ENCODE data around the gene TESK1. TPM values are rescaled to one million over a fixed set of nuclear protein-coding genes. Genes with fewer than 3 reads are reported as not detected.

Gene TESK1
- total and polyA plus RNA-seq, 2 of the 8 experiments (the other 6 are each of a cell fraction or from before 2014, with no cell fraction given): 13.5 to 13.9 TPM

GRCh38 chr9:35646533-35647265, 41.6 kb downstream of the TESK1 start:
- Histone ChIP-seq H3K79me1 (ENCODE audit: low read depth, low read length) (no peaks in the 10 kb centered on the region), H3K4me3 (ENCODE audit: extremely low read depth in 1 of 4, insufficient read depth in 2 of 4, low read depth in 3 of 4, low read length in 4 of 4) (peak overlapping the region; percentile 56 to 79 (median 60)), H3K18ac (ENCODE audit: extremely low read depth, low read length) (peak overlapping the region; percentile 81), H4K5ac (ENCODE audit: insufficient read length, low read depth, low read length) (peak overlapping the region; percentile 61), H2BK15ac (ENCODE audit: low read length) (no peak overlapping the region), H2BK12ac (ENCODE audit: low read depth, low read length) (no peak overlapping the region), H3K23me2 (ENCODE audit: low read depth, low read length) (peaks cover 10% of the 10 kb centered on the region; the same call in 1 of the 2 replicates), H4K8ac (ENCODE audit: extremely low read depth, insufficient read depth, low read length) (no peak overlapping the region), H3K27me3 (replicated peaks in 1 of 4; ENCODE audit: control insufficient read depth in 3 of 4, extremely low read depth in 1 of 4, insufficient read depth in 3 of 4, low read length in 3 of 4) (no peaks in the 10 kb centered on the region), H3K14ac (ENCODE audit: insufficient read length) (no peak overlapping the region), H3K23ac (ENCODE audit: insufficient read length) (no peak overlapping the region), H3K56ac (replicated peaks; ENCODE audit: insufficient read length, low read depth, low read length) (no peak overlapping the region), H2AFZ (ENCODE audit: low read length) (no peak overlapping the region; the same call in 1 of the 2 replicates), H3K4me2 (ENCODE audit: insufficient read depth in 1 of 2, low read depth in 2 of 2, low read length in 2 of 2) (peak overlapping the region; percentile 72 to 82), H2BK20ac (ENCODE audit: low read length) (no peak overlapping the region), H3K9ac (replicated peaks in 1 of 4; ENCODE audit: extremely low read depth in 1 of 4, low read depth in 3 of 4, low read length in 3 of 4) (peak overlapping the region in 2 of 4 experiments; percentile 43 to 58; a peak in 1 of 7 replicates), H4K91ac (replicated peaks; ENCODE audit: insufficient read length, low read length) (no peak overlapping the region), H3K4me1 (replicated peaks in 1 of 4; ENCODE audit: control insufficient read depth in 3 of 4, insufficient read depth in 4 of 4, low read length in 3 of 4) (peaks cover 0 to 17% (median 12%) of the 10 kb centered on the region in 4 experiments; a peak in 5 of 7 replicates), H2AK5ac (ENCODE audit: low read depth, low read length) (no peak overlapping the region), H3K27ac (ENCODE audit: low read depth, low read length) (no peak overlapping the region), H3K4ac (replicated peaks; ENCODE audit: insufficient read length, low read depth, low read length) (no peak overlapping the region), H2BK120ac (replicated peaks; ENCODE audit: low read depth, low read length) (no peak overlapping the region), H3K36me3 (ENCODE audit: control insufficient read depth in 2 of 4, insufficient read depth in 4 of 4, low read length in 3 of 4) (no peaks in the 10 kb centered on the region; a peak in 2 of 8 replicates), H3K79me2 (ENCODE audit: control insufficient read depth in 1 of 2, insufficient read depth in 2 of 2, low read length in 2 of 2) (no peaks in the 10 kb centered on the region), H3K9me3 (ENCODE audit: insufficient read depth in 2 of 2, low read depth in 1 of 2, low read length in 1 of 2) (no peaks in the 10 kb centered on the region), H4K20me1 (replicated peaks in 1 of 2; ENCODE audit: control insufficient read depth in 1 of 2, insufficient read depth in 2 of 2, low read length in 2 of 2) (no peaks in the 10 kb centered on the region), H2BK5ac (ENCODE audit: low read depth, low read length) (peak overlapping the region; percentile 88; the same call in 1 of the 2 replicates)
- DNase-seq (ENCODE audit: low read depth in 1 of 2, low spot score in 2 of 2) (peak in 1 of 2 experiments; percentile 98), FAIRE-seq (no peak)
- CTCF ChIA-PET (ENCODE audit: partially characterized antibody): interaction anchor here (0.6 to 8.1 kb wide), 39 partner anchors 11 to 1491 kb away, joined by 3 to 149 read pairs (median 4); partner anchors contain the start of genes ARHGEF39, CCDC107, CD72 and RMRP
- POLR2A ChIA-PET (ENCODE audit: partially characterized antibody): interaction anchor here (0.5 to 6.2 kb wide), 14 partner anchors 10 to 85 kb away, joined by 3 to 53 read pairs (median 4); partner anchors contain the start of genes ARHGEF39, CCDC107, CREB3 and RMRP
- 2% methylated on average over 49 of the region's 58 CpGs; no CpG with 5 or more reads in 1 of the 2 experiments for WGBS, 2 experiments (ENCODE audit: extremely low coverage in 1 of 2, insufficient coverage in 1 of 2, insufficient read length in 1 of 2, insufficient replicate concordance in 2 of 2, low coverage in 1 of 2, low lambda C conversion rate in 2 of 2, missing lambda C conversion rate in 1 of 2)
- TF ChIP-seq CBX5 (IDR thresholded peaks at IDR 0.05; ENCODE audit: low read depth, low read length): no peak
- 0 out of 2 replicates have a peak, but pooled peaks have one; percentile 30 for TF ChIP-seq BACH1 (IDR thresholded peaks at IDR 0.05; ENCODE audit: low read length)
- no peak for TF ChIP-seq SP1 (IDR thresholded peaks at IDR 0.05; ENCODE audit: low read depth, low read length)
- no peak for TF ChIP-seq KDM1A (IDR thresholded peaks at IDR 0.05; ENCODE audit: borderline replicate concordance, low read length)
- TF ChIP-seq FOSL1 (IDR thresholded peaks at IDR 0.05; ENCODE audit: insufficient read depth, low read depth, low read length): no peak
- TF ChIP-seq TBP (IDR thresholded peaks at IDR 0.05; ENCODE audit: low read depth, low read length): peak; percentile 73; the same call in 1 of the 2 replicates
- peak; percentile 68 for TF ChIP-seq TAF1 (IDR thresholded peaks at IDR 0.05; ENCODE audit: low read depth, low read length)
- TF ChIP-seq CREB1 (IDR thresholded peaks at IDR 0.05): peak; percentile 63
- TF ChIP-seq GABPA (IDR thresholded peaks at IDR 0.05; ENCODE audit: borderline replicate concordance, insufficient read depth, low read length): no peak
- peak; percentile 55 for TF ChIP-seq NRF1 (IDR thresholded peaks at IDR 0.05; ENCODE audit: low read depth, low read length)
- no peak for TF ChIP-seq POU5F1 (IDR thresholded peaks at IDR 0.05; ENCODE audit: low read depth, low read length)
- TF ChIP-seq ZNF274 (IDR thresholded peaks at IDR 0.05; ENCODE audit: borderline replicate concordance, extremely low read depth, low read length): no peak
